Mesangial cell (primary cell): ENCODE results near the gene HAPSTR1. TPM values are rescaled to one million over a fixed set of nuclear protein-coding genes. Genes with fewer than 3 reads are reported as not detected.

Source experiments
- total RNA-seq: library from RNA; depleted of rRNA; stranded (reverse); fragments of >200 nt; gene quantifications from 2 replicates; pipeline ENCODE4 v1.2.3, GENCODE V29; 2015

Gene HAPSTR1
- total RNA-seq: 30.5 and 43.2 TPM in 2 replicates

GRCh38 chr16:9090960-9091866 is at the start of gene HAPSTR1:
HAPSTR1 (plus strand) TSS chr16:9091644; CDS start chr16:9092045, 401 bp downstream.

Other genes with a start within 250 kb of the HAPSTR1 start
- gene CARHSP1, start 222.6 kb upstream of the HAPSTR1 start, total RNA-seq: 250 and 256 TPM in 2 replicates
- gene LITAFD, start 209.3 kb upstream of the HAPSTR1 start, total RNA-seq: not detected in 2 replicates
- gene USP7, start 127.7 kb upstream of the HAPSTR1 start, total RNA-seq: 33.7 and 41.2 TPM in 2 replicates